ENCODE measurements around the gene LYPD6.

- TF ChIP-seq, protein P1, sequence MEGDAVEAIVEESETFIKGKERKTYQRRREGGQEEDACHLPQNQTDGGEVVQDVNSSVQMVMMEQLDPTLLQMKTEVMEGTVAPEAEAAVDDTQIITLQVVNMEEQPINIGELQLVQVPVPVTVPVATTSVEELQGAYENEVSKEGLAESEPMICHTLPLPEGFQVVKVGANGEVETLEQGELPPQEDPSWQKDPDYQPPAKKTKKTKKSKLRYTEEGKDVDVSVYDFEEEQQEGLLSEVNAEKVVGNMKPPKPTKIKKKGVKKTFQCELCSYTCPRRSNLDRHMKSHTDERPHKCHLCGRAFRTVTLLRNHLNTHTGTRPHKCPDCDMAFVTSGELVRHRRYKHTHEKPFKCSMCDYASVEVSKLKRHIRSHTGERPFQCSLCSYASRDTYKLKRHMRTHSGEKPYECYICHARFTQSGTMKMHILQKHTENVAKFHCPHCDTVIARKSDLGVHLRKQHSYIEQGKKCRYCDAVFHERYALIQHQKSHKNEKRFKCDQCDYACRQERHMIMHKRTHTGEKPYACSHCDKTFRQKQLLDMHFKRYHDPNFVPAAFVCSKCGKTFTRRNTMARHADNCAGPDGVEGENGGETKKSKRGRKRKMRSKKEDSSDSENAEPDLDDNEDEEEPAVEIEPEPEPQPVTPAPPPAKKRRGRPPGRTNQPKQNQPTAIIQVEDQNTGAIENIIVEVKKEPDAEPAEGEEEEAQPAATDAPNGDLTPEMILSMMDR (IDR thresholded peaks at IDR 0.05), result no peak
- TF ChIP-seq EZH2 (IDR thresholded peaks at IDR 0.05; ENCODE audit: borderline replicate concordance, insufficient read depth, low read depth, low read length, poor library complexity, severe bottlenecking), result no peak
Observed at GRCh38 chr2:149365931-149366583, 35.7 kb downstream of the LYPD6 start.
